SJCRH30 (cell line): ENCODE results near the gene MET. TPM values are rescaled to one million over a fixed set of nuclear protein-coding genes. Genes with fewer than 3 reads are reported as not detected.
A peak's percentile ranks its signal among the peaks of the same experiment; 100 is the strongest.
"Not testable (repeated sequence)": the region's sequence is repeated elsewhere in the genome, so short reads cannot be mapped to it uniquely, and the experiment has no call there.

Experiments
- DNase-seq, 2 experiments: peaks; one replicate each; pipeline ENCODE4 v3.0.0-alpha.2; 2015 to 2020
- H3K27ac ChIP-seq: fragments of 250-450 bp; sonication (Bioruptor Pico); 2 replicates; pipeline ENCODE4 v1.5.1; 2020; ENCODE audit warnings: mild to moderate bottlenecking, moderate library complexity
- H3K27me3 ChIP-seq: fragments of 250-450 bp; sonication (Bioruptor Pico); 2 replicates; pipeline ENCODE4 v1.5.1; 2020; ENCODE audit warnings: mild to moderate bottlenecking, moderate library complexity
- H3K36me3 ChIP-seq: fragments of 250-450 bp; sonication (Bioruptor Pico); 2 replicates; pipeline ENCODE4 v1.5.1; 2020; ENCODE audit warnings: mild to moderate bottlenecking, moderate library complexity
- H3K4me1 ChIP-seq: fragments of 250-450 bp; sonication (Bioruptor Pico); 2 replicates; pipeline ENCODE4 v1.5.1; 2020; ENCODE audit warnings: mild to moderate bottlenecking, moderate library complexity
- H3K4me3 ChIP-seq: fragments of 250-450 bp; sonication (Bioruptor Pico); 2 replicates; pipeline ENCODE4 v1.5.1; 2020; ENCODE audit warnings: mild to moderate bottlenecking, moderate library complexity
- H3K9me3 ChIP-seq: fragments of 250-450 bp; sonication (Bioruptor Pico); replicated peaks from 2 replicates; pipeline ENCODE4 v1.5.1; 2020; ENCODE audit warnings: mild to moderate bottlenecking, moderate library complexity
- total RNA-seq: library from RNA; depleted of rRNA; stranded (reverse); fragments of >200 nt; shearing (Covaris generic); gene quantifications from 2 replicates; pipeline ENCODE4 v1.2.3, GENCODE V29; 2014

Gene MET
- total RNA-seq, 1 experiment from 2014 or later: 129 TPM

DNA sequence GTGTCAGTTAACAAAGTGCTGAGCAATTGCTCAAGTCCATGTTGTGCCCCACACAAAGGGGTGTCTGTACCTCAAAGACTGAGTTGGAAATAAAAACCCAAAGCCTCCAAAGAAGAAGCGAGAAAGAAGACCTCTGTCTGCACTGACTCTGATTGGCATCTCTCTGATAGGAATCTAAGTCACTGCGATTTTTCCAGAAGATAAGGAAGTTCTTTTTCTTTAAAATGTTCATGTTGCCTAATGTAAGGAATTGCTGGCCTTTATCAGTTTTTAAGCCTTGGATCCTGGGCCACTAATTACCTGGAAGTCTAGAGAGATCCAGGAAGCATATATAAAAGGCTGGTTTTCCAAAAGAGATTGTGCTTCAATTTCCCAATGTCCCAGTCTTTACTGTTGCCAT, 24.1 kb upstream of the MET start:
- peaks cover 12% of the 10 kb centered on the region for H3K4me1 ChIP-seq
- no peaks in the 10 kb centered on the region for H3K27me3 ChIP-seq
- no peak overlapping the region for H3K4me3 ChIP-seq
- no peaks in the 10 kb centered on the region for H3K36me3 ChIP-seq
- no peak overlapping the region for H3K27ac ChIP-seq
- no peak for DNase-seq
- H3K9me3 ChIP-seq: no peaks in the 10 kb centered on the region

GRCh38 chr7:116650436-116650835, 21.6 kb upstream of the MET start:
- no peak overlapping the region for H3K27ac ChIP-seq
- DNase-seq: no peak
- no peaks in the 10 kb centered on the region for H3K36me3 ChIP-seq
- H3K9me3 ChIP-seq: no peaks in the 10 kb centered on the region
- H3K4me1 ChIP-seq: peaks cover 20% of the 10 kb centered on the region
- no peak overlapping the region for H3K4me3 ChIP-seq
- no peaks in the 10 kb centered on the region for H3K27me3 ChIP-seq

GRCh38 chr7:116652793-116653192, 19.2 kb upstream of the MET start:
- no peak for DNase-seq
- Histone ChIP-seq H3K27ac (peak overlapping the region; percentile 61), H3K9me3 (no peaks in the 10 kb centered on the region), H3K4me1 (peaks cover 26% of the 10 kb centered on the region), H3K36me3 (no peaks in the 10 kb centered on the region), H3K4me3 (no peak overlapping the region), H3K27me3 (no peaks in the 10 kb centered on the region)

DNA sequence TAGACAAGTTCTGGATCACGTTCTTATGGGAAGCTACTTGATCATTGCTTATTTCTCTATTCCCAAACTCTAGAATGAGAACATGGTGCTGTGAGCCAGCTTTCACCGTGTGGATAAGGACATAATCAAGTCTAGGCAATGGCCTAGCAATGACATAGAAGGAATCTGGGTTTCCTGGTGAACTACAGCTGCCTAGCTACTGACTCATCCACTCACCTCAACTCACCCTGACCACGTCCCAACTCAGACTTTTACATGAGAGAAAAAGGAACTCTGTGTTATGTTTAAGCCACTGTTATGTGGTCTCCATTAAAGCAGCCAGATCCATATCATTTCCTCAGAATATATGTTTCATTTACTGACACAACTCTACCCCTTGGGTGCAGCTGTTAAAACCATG, 18.8 kb upstream of the MET start:
- Histone ChIP-seq H3K36me3 (no peaks in the 10 kb centered on the region), H3K4me1 (peaks cover 30% of the 10 kb centered on the region), H3K27ac (peak overlapping the region; percentile 61), H3K4me3 (no peak overlapping the region), H3K27me3 (no peaks in the 10 kb centered on the region), H3K9me3 (no peaks in the 10 kb centered on the region)
- DNase-seq: peak; percentile 61 to 76

DNA sequence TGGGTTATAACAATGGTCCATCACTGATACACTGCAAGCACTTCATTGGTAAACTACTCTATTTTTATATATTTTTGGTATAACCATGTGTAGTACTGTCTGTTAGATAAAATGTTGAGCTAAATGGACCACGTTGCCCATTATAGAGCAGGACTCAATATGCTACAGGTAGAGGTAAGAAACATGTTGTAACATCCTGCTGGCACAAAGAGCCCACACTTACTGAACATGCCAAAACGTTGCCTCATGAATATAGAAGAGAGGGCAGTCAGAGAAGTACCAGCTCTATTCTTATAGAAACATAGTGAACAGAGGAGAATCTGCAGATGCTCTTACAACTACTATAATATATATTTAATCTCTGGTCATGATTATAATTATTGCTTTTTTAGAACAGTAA, 18.4 kb upstream of the MET start:
- H3K27ac ChIP-seq: peak overlapping the region; percentile 61
- peaks cover 30% of the 10 kb centered on the region for H3K4me1 ChIP-seq
- H3K4me3 ChIP-seq: no peak overlapping the region
- no peaks in the 10 kb centered on the region for H3K9me3 ChIP-seq
- H3K36me3 ChIP-seq: no peaks in the 10 kb centered on the region
- no peaks in the 10 kb centered on the region for H3K27me3 ChIP-seq
- no peak for DNase-seq

DNA sequence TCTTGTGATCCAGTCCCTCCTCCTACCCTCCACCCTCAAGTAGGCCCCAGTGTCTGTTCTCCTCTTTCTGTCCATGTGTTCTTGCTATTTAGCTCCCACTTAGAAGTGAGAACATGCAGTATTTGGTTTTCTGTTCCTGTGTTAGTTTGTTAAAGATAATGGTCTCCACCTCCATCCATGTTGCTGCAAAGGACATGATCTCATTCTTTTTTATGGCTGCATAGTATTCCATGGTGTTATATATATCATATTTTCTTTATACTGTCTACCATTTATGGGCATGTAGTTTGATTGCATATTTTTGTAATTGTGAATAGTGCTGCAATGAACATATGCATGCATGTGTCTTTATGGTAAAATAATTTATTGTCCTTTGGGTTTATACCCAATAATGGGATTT, 12.7 kb upstream of the MET start:
- not testable (repeated sequence) for DNase-seq, H3K36me3 ChIP-seq, H3K4me3 ChIP-seq, H3K27me3 ChIP-seq, H3K27ac ChIP-seq, H3K9me3 ChIP-seq
- H3K4me1 ChIP-seq: peaks cover 10% of the 10 kb centered on the region

GRCh38 chr7:116661865-116662264, 10.1 kb upstream of the MET start:
- no peak for DNase-seq

GRCh38 chr7:116663744-116664143, 8.3 kb upstream of the MET start:
- H3K36me3 ChIP-seq: no peaks in the 10 kb centered on the region
- DNase-seq: no peak
- H3K4me1 ChIP-seq: no peaks in the 10 kb centered on the region
- H3K4me3 ChIP-seq: no peak overlapping the region
- H3K27ac ChIP-seq: no peak overlapping the region
- H3K27me3 ChIP-seq: no peaks in the 10 kb centered on the region
- H3K9me3 ChIP-seq: 0 out of 2 replicates have a peak, but pooled peaks cover 3% of the 10 kb centered on the region

More at GRCh38 chr7:116661865-116662264, 10.1 kb upstream of the MET start:
- H3K27me3 ChIP-seq: no peaks in the 10 kb centered on the region
- no peak overlapping the region for H3K27ac ChIP-seq
- H3K9me3 ChIP-seq: 0 out of 2 replicates have a peak, but pooled peaks cover 3% of the 10 kb centered on the region
- peaks cover 10% of the 10 kb centered on the region for H3K4me1 ChIP-seq
- no peaks in the 10 kb centered on the region for H3K36me3 ChIP-seq
- no peak overlapping the region for H3K4me3 ChIP-seq

DNA sequence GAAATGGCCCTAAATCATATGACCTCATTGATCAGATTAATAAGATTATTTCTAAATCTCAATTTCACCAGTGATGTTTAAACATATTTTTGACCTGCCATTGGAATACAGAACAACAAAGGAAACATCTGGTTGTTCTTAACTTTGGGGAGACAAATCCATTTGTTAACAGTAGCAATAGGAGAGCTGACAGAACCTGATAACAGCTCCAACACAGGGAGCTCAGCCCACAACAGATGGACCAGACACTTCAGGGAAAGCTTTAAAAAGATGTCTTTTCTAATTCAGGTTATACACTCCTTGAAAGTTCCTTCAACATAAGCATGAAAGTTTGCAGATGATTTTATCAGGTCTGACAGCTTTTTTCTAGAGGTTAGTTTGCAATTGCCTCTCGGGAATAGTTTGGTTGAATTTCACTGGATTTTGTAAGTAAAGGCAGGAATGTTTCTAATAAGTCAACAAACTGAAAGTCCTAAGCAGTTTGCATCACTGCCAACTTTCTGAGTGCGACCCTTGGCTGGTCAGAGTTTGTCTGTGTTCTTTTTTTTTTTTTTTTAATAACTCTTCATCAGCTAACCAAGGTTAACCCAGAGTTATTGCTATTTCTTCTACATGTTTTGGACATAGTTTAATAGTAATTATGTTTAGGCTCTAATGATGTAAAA, 6.5 kb upstream of the MET start:
- no peak for DNase-seq
- H3K9me3 ChIP-seq: no peaks in the 10 kb centered on the region
- H3K4me3 ChIP-seq: no peak overlapping the region
- H3K27me3 ChIP-seq: no peaks in the 10 kb centered on the region
- no peak overlapping the region for H3K27ac ChIP-seq
- no peaks in the 10 kb centered on the region for H3K36me3 ChIP-seq
- peaks cover 7% of the 10 kb centered on the region for H3K4me1 ChIP-seq

- Histone ChIP-seq H3K36me3 (no peaks in the 10 kb centered on the region), H3K4me1 (peaks cover 14% of the 10 kb centered on the region), H3K27ac (no peak overlapping the region), H3K27me3 (no peaks in the 10 kb centered on the region), H3K4me3 (no peak overlapping the region), H3K9me3 (no peaks in the 10 kb centered on the region)
- peak; percentile 20 to 50 for DNase-seq
Measured at GRCh38 chr7:116669769-116670168, 2.2 kb upstream of the MET start.

GRCh38 chr7:116670409-116671015, 1.5 kb upstream of the MET start:
- Histone ChIP-seq H3K27ac (peak overlapping the region; percentile 97; the same call in 1 of the 2 replicates), H3K27me3 (no peaks in the 10 kb centered on the region), H3K4me1 (peaks cover 15% of the 10 kb centered on the region), H3K4me3 (peak overlapping the region; percentile 80), H3K36me3 (no peaks in the 10 kb centered on the region), H3K9me3 (no peaks in the 10 kb centered on the region)
- no peak for DNase-seq

DNA sequence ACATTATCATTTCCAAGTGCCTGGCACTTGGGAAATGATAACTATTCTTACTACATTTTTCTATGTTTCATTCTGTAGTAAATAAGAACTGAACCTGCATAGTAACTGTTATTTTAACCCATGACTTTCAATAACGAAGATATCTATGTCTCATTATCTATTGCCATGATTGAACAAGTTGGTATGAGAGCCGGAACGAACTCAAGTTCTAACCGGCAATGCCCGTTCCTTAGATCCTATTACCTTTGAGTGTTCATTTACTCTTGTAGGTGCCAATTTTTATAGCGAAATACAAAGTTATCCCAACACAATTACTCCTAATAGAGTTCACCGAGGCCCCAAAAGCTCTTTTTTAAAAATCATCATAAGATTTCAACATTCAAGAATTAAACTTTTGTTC, 885 bp upstream of the MET start:
- Histone ChIP-seq H3K36me3 (no peaks in the 10 kb centered on the region), H3K27ac (peak overlapping the region; percentile 97), H3K4me3 (peak overlapping the region; percentile 80), H3K9me3 (no peaks in the 10 kb centered on the region), H3K27me3 (no peaks in the 10 kb centered on the region), H3K4me1 (peaks cover 20% of the 10 kb centered on the region)
- DNase-seq: peak in 1 of 2 experiments; percentile 53

DNA sequence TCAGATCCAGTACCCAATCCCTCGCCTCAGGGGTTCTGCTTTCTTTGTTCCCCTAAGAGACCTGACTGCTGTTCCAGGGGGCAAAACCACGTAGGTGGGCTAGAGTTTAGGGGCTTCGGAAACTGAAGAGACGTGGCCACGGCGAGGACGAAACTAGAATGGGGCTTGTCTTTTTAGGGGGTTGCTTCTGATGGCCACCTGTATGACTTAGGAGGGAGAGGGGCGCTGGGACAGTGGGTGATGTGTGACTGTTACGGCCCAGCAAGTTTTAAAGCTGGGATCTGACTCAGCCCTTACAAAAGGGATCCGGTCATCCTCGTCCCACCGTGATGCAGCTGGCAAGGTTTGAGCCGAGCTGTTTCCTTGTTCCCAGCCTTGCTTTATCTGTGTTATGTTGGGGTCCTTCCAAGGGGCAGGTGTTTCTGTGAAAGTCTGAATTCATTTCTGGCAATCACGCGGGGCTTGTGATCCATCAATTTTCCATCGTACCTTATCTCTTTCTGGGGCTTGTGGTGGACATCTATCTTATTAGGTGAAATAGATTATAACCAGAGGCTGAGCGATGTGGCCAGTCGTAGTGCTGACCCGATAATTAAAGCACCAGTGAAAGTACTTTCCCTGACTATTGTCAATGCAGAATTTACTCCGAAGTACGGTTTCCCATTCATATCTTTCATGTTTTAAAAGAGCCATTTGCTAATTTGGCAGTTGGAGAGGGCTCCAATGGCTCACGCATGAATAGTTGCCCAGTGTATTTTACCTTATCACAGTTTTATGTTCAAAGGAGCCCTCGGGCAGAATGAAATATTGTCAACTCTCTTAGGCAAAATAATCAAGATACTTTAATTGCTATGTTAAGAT, 830 bp downstream of the MET start:
- peaks cover 22% of the 10 kb centered on the region for H3K4me1 ChIP-seq
- H3K4me3 ChIP-seq: peak overlapping the region; percentile 80
- no peaks in the 10 kb centered on the region for H3K9me3 ChIP-seq
- peak overlapping the region; percentile 97 for H3K27ac ChIP-seq
- no peaks in the 10 kb centered on the region for H3K36me3 ChIP-seq
- H3K27me3 ChIP-seq: no peaks in the 10 kb centered on the region
- peak; percentile 70 to 79 for DNase-seq

- H3K9me3 ChIP-seq: no peaks in the 10 kb centered on the region
- H3K4me3 ChIP-seq: peak overlapping the region; percentile 80
- no peak for DNase-seq
- peak overlapping the region; percentile 97 for H3K27ac ChIP-seq
- H3K27me3 ChIP-seq: no peaks in the 10 kb centered on the region
- H3K4me1 ChIP-seq: peaks cover 22% of the 10 kb centered on the region
- no peaks in the 10 kb centered on the region for H3K36me3 ChIP-seq
Measured at GRCh38 chr7:116673457-116673865, 1.5 kb downstream of the MET start.
